HT-29 (cell line): Measurements from ENCODE around the gene RTN4IP1. TPM values are rescaled to one million over a fixed set of nuclear protein-coding genes. Genes with fewer than 3 reads are reported as not detected.
"Not testable (repeated sequence)": the region's sequence is repeated elsewhere in the genome, so short reads cannot be mapped to it uniquely, and the experiment has no call there.

Experiments
- DNase-seq: peaks from one replicate; pipeline ENCODE4 v3.0.0-alpha.2; 2015; ENCODE audit warnings: low spot score
- total RNA-seq: library from RNA; depleted of rRNA; stranded (reverse); fragments of >200 nt; shearing (Covaris generic); gene quantifications from 2 replicates; pipeline ENCODE4 v1.2.3, GENCODE V29; 2014

The RTN4IP1 gene
- total RNA-seq, 1 experiment from 2014 or later = 4.4 TPM

GRCh38 chr6:106581468-106581867 is 47.8 kb downstream of the RTN4IP1 start:
- DNase-seq = no peak

- DNase-seq = no peak
These were observed 50.0 kb downstream of the RTN4IP1 start for GRCh38 chr6:106579281-106579680.

DNA sequence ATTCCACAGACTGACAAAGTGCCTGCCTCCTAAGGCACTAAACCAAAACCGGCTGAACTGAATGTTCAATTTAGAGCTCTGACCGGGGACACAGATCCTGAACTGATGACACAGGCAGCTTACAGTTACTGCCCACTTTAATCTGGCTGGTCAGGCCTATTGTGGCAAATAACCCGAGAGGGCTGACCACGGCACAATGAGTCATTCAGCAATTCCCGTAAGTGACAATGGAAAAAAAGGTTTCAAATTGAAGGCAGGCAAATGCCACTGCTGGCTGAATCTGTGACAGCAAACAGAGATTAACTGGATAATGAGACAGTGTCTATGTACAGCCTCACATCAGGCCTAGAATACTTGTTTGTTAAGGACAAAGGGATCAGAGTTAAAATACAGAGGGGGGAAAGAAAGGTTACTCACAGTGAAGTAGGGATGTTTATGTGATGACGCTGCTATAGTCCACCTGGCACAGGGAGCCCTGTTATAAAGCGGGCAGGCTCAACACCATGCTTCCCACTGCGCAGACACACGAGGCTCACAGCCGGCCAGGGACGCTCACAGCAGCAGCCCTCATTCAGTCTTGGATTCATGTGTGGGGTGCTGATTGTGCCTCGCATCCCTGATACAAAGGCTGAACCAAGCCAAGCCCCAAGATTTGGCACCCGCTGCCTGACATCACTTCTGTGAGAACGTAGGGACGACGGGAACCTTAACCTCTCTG is 54.4 kb downstream of the RTN4IP1 start:
- peak; percentile 12 for DNase-seq

DNA sequence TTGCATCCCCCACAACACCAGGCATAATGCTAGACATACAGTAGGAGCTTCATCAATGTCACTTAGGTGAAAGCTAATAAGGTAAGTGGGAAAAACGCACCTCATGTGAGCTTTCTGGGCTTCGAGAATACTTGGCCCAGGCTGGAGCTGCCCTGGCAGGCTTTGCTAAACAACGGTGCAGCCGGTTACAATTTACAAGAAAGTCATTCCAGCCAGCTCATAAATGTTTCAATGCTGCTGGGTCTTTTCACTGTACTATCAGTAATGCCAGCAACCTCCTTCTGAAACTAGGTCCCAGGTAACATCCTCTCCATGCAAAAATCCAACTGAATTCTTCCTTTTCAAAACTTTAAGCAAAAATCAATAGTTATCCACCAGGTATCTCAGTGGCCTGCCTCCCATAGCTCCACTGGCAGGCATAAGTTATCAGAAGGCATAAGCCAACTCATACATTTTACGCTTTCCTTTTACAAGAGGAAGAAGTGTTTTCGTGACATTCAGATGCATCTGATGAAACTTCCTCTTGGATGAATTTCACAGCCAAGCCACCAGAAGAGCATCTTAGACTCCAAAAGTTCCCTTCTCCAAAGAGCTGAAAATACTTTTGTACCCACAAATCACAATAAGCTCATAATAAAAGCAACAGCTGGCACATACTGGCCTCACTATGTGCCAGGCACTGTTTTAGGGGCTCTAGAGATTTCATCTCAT is 56.3 kb downstream of the RTN4IP1 start:
- DNase-seq = no peak

- no peak for DNase-seq
These were observed 56.9 kb downstream of the RTN4IP1 start for GRCh38 chr6:106572436-106572835.

DNA sequence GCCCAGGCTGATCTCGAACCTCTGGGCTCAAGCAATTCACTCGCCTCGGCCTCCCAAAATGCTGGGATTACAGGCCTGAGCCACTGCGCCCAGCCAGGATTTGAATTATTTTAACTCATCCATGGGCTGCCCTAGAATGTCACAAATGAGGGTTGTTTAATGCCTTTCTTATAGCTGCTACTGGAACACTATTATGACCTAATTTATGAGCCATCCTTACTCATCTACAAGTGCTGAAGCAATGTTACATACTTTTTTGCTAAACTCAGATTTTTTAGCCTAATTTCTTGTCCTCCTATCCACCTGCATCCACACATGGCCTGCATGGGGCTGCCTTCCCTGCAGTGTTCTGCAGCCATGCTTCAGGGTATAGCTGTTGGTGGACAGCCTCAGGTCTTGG is 59.9 kb downstream of the RTN4IP1 start:
- no peak for DNase-seq

GRCh38 chr6:106568530-106568929 is 60.8 kb downstream of the RTN4IP1 start:
- no peak for DNase-seq

- DNase-seq = no peak
These were observed 64.8 kb downstream of the RTN4IP1 start for GRCh38 chr6:106564476-106564875.

GRCh38 chr6:106563614-106564013 is 65.7 kb downstream of the RTN4IP1 start:
- DNase-seq = no peak

GRCh38 chr6:106561686-106562405 is 67.5 kb downstream of the RTN4IP1 start:
- DNase-seq = no peak

DNA sequence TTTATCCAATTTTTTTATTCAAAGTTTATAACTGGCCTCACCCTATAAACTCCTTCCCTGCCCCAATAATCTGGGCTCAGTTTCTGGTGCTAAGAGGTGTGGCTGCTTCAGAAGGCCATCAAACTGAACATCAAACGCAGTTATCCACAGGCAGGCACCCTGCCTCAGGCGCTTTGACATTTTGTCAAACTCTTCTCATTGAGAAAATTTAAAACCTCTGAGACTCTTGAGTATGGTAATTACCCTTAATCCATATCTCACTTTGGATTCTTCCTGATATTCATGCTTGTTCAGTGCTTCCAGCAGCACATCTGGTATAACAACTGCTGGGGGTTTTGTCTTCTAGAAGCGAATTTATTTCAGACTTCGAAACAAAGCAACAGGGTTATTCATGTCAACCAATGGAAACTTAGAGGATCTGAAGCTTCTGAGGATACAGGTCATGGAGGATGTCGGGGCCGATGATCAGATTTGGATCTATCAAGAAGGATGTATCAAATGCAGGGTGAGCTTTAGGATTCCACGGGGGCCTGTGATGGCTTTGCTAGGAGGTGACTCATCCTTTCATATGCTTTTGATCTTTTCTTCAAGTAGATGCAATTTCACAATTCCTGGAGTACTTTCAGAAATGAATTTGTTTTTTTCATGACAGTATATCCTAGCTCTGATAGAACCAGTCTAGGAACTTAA is 68.2 kb downstream of the RTN4IP1 start:
- no peak for DNase-seq

DNA sequence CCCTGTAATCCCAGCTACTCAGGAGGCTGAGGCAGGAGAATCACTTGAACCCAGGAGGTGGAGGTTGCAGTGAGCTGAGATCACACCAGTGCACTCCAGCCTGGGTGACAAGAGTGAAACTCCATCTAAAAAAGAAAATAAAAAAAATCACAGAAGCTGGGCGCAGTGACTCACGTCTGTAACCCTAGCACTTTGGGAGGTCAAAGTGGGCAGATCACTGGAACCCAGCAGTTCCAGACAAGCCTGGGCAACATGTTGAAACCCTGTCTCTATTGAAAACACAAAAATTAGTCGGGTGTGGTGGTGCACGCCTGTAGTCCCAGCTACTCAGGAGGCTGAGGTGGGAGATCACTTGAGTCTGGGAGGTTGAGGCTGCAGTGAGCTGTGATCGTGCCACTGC is 69.6 kb downstream of the RTN4IP1 start:
- not testable (repeated sequence) for DNase-seq

DNA sequence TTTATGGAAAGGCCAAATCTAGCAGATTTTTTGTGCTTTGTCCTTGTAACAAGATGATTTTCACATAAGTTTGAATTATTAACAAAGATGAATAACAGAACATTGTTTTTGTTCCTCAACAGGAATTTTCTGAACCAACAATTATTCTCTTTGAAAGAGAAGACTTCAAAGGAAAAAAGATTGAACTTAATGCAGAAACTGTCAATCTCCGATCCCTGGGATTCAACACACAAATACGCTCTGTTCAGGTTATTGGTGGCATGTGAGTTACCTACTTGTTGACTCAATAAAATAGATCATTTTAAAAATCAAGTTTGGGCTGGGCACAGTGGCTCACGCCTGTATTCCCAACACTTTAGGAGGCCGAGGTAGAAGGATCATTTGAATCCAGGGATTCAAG is 70.9 kb downstream of the RTN4IP1 start:
- DNase-seq = no peak

- DNase-seq = no peak
These were observed 71.5 kb downstream of the RTN4IP1 start for GRCh38 chr6:106557837-106558236.

- peak; percentile 45 for DNase-seq
These were observed 72.8 kb downstream of the RTN4IP1 start for GRCh38 chr6:106556368-106556960.

DNA sequence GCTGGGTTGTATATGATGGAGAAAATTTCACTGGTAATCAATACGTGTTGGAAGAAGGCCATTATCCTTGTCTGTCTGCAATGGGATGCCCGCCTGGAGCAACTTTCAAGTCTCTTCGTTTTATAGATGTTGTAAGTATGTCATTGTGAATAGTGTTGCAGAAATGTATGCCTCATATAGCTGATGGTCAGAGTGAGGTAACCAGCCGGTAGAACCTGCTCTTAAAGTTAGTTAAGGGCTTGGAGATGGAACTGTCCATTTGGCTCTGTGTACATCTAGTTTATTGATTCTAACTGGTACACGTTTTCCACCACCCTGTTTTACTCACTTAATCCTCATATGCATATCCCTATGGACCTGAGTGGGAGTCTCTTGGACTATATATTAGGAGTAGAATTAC is 73.5 kb downstream of the RTN4IP1 start:
- no peak for DNase-seq

DNA sequence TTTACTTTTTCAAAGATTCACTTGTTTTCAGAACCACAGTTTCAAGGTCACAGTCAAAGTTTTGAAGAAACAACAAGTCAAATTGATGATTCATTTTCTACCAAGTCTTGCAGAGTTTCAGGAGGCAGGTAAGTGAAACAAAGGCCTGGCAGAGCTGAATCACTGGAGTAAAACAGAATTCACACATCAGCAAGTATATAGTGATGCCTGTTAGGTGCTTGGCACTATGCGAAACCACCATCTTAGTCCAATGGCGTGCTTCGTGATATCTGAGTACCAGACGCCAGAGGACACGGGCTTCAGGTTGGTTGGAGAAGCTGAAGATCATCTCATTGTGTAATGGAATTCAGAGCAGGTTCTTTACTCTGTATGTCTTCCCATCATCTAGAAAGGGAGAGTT is 75.9 kb downstream of the RTN4IP1 start:
- no peak for DNase-seq

DNA sequence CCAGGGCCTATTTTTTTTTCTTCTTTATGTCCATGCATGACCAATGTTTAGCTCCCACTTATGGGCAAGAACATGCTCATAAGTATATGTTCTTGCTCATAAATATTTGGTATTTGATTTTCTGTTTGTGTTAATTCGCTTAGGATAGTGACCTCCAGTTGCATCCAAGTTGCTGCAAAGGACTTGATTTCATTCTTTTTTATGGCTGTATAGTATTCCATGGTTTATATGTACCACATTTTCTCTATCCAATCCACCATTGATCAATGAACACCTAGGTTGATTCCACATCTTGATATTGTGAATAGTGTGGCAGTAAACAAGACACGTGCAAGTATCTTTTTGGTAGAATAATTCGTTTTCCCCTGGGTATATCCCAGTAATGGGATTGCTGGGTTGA is 78.1 kb downstream of the RTN4IP1 start:
- no peak for DNase-seq

- no peak for DNase-seq
These were observed 79.8 kb downstream of the RTN4IP1 start for GRCh38 chr6:106549521-106549920.

- DNase-seq = not testable (repeated sequence)
These were observed 80.3 kb downstream of the RTN4IP1 start for GRCh38 chr6:106548926-106549455.
